ENCODE data around the gene SNX20.

The SNX20 gene

DNA sequence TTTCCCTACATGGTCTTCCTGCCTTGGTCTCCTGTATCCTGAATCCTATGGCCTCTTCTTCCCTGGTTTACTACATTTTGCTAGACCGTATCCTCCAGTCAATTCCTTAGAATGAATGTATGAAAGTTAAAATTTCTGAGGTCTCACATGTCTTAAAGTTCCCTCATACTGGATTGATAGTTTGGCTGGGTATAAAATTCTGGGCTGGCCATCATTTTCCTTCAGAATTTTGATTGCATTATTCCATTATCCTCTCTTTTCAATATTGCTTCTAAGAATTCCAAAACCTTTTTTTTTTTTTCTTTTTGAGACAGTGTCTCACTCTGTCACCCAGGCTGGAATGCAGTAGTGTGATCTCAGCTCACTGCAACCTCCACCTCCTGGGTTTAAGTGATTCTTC, 23.1 kb upstream of the SNX20 start:
- no peak for DNase-seq

DNA sequence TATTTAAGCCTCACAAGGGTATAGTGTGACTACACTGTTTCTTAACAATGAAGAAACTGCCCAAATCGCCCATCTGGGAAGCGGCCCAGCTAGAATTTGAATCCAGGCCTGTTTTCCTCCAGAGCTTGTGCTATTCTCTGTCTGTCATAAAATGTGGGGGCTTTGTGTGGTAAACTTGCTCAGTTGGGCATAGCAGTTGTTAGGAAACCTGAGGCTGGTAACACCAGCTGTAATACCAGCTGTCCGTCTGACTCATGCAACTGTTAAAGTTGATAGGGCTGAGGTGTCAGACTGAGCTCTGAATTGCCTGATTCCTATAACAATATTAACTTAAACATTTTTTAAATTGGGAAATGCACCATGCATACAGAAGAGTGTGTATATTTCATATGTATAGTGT, 21.6 kb upstream of the SNX20 start:
- DNase-seq, result no peak

DNA sequence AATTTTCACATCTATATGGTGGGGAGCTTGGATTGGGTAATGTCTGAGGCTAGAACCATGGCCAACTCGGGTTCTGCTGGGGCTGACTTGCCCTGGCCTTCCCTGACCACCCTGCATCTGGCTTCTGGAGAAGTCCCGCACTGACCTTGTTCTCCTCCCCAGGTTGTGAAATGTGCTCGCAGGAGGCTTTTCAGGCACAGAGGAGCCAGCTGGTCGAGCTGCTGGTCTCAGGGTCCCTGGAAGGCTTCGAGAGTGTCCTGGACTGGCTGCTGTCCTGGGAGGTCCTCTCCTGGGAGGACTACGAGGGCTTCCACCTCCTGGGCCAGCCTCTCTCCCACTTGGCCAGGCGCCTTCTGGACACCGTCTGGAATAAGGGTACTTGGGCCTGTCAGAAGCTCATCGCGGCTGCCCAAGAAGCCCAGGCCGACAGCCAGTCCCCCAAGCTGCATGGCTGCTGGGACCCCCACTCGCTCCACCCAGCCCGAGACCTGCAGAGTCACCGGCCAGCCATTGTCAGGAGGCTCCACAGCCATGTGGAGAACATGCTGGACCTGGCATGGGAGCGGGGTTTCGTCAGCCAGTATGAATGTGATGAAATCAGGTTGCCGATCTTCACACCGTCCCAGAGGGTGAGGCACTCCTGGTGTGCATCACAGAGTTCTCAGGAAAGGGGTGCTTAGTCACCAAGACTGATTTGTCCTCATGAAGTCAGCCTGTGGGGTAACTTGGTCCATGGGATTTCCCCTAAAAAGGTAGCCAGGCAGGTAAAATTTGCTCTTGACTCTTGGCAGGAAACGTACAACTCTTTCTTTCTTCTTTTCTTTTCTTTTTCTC, 18.4 kb upstream of the SNX20 start:
- no peak for DNase-seq

DNA sequence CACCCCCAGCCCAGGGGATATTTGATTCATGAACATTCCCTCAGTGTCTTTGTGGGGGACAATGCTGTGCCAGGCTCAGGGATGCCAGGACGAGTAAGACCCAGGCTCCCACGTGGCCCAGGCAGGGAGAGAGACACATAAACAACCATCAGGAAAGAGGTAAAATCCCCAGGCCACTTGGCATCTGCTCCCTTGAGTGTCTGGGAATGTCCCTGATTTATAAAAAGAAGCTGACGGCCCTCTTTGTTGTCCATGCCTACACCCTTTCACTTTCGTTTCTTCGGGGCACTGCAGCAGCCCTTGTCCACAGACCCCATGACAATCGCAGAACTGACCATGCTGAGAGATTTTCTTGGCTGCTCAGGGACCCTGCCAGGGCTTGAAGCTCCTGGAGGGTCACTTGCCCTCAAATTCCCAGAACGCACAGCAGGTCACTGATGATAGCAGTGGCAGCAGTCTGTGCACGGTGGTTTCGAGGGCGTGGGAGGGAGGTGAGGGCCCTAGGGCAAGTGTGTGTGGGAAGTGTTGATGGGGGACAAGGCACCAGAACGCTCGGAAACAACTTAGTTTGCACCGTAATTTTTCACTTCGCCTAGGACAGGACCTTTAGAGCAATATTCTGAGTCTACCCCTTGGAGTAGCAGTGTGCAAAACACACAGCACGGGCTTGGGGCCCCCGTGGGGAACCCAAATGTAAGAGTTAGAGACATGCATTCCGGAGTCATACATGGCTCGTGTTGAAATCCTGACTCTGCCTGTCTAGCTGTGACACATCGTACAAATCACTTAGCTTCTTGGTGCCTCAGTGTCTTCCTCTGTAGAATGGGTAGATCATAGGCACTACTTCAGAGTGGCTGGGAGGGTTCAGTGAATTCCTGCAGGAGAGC, 17.0 kb upstream of the SNX20 start:
- DNase-seq, result peak; percentile 49

DNA sequence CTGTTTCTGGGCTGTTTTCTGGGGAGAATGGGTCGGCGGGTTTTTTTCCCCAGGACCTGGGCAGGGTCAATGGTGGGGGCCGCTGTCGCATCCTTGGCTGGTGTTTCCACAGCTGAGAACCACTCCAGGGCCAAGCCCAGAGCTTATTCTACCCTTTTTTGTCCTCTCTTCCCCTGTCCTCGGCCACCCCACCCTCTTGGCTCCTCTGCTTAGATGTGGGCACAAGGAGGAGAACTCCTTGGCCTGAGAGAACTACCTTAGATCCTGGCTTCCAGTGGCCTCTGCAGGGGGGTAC, 16.3 kb upstream of the SNX20 start:
- DNase-seq, result no peak

DNA sequence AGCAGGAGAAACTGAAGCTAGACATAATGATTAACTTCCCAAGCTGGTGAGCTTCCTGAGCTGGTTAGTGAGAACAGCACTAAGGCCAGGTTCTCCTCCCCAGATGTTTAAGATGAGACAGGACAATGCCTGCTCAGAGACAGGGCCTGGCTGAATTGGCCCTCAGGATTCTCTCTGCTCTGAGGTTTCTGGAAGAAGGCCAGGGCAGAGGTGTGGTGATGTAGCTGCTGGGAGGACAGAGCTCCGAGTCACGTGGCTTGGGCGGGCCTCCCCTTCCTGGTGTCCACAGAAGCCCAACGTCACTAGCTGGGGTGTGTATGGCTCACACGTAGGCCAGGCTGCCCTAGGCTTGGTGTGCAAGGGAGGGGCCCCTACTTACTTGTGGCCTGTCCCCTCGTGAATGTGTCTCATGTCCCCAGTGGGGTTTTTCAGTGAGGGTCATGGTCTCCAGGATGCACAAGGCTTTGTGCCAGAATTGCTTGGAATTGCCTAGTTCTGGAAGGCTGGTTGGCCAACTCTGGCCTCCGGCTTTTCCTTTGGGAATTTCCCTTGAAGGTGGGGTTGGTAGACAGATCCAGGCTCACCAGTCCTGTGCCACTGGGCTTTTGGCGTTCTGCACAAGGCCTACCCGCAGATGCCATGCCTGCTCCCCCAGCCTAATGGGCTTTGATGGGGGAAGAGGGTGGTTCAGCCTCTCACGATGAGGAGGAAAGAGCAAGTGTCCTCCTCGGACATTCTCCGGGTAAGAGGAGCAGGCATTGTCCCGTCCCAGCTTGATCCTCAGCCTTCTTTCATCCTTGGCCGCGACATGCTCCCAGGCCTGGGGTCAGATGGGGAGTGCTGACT, 15.7 kb upstream of the SNX20 start:
- peak; percentile 99 for DNase-seq

DNA sequence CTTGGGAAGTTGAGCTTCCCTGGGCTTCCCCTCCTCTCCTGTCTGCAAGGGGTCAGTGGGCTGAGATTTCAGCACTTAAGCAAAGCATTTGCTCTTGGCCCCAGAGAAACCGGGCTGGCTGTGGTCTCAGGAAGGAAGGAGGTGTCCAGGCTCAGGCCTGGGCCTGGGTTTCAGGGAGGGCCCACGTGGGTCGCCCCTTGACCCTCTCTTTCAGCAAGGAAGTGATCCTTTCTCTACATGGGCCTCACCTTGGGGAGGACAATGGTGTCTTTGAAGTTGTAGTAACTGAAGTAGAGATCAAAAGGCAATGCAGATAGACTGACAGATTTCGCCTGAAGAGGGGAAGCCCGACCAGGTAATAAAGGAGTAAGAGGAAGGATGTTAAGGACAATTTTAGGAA, 15.0 kb upstream of the SNX20 start:
- DNase-seq, result no peak

DNA sequence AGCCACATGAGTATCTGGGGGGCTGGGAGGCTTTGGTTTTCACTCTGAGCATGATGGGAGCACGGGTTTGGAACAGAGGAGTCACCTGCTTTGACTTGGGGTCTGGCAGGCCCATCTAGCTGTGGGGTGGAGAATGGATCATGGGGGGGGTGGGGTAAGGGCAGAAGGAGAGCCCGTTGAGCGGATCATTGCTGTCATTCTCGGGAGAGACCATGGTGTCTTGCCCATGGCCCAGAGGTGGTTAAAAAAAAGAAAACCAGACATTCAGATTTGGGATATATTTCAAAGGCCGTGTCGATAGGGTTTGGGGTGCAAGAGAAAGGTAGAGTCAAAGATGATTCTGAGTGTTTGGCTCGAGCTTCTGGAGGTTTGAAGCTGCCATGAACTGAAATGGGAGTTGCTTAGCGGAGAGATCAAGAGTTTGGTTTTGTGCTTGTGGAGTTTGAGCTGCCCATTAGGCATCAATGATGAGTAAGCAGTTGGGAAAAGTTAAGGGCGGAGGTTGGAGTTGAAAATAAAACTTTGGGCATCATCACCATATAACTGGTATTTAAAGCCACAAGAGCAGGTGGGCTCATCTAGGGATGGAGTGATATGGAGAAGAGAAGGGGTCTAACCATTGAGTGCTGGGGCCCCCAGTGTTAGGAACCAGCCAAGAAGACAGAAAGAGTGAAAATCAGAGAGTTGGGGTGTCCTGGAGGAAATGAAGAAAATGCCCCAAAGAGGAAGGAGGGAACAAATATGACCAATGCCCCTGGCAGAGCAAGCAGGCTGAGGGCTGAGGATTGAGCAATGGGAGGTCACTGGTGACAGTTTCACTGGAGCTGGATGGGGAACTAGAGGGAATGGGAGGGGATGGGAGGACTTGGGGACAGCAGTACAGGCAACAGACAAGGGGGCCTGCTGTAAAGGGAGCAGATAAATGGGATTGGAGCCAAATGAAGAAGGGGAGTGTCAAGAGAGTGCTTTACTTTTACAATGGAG, 14.2 kb upstream of the SNX20 start:
- DNase-seq, result no peak

DNA sequence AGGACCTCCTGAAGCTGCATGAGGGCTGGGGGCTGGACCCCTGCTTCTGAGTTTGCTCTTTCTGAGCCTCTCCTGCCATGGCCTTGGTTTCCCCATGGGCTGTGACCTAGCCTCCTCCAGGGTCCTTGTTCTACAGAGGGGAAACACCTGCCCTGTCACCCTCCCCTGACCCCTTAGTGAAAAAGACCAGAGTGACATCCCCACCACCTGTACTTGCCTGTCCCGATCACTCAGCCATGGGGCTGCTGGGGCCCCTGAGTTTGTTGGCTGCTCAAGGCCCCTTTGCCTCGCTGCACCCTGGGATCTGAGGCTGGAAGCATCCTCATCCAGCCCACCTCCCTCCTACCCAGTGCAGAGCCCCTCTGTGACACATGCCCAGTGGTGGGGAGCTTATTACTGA, 13.1 kb upstream of the SNX20 start:
- no peak for DNase-seq

DNA sequence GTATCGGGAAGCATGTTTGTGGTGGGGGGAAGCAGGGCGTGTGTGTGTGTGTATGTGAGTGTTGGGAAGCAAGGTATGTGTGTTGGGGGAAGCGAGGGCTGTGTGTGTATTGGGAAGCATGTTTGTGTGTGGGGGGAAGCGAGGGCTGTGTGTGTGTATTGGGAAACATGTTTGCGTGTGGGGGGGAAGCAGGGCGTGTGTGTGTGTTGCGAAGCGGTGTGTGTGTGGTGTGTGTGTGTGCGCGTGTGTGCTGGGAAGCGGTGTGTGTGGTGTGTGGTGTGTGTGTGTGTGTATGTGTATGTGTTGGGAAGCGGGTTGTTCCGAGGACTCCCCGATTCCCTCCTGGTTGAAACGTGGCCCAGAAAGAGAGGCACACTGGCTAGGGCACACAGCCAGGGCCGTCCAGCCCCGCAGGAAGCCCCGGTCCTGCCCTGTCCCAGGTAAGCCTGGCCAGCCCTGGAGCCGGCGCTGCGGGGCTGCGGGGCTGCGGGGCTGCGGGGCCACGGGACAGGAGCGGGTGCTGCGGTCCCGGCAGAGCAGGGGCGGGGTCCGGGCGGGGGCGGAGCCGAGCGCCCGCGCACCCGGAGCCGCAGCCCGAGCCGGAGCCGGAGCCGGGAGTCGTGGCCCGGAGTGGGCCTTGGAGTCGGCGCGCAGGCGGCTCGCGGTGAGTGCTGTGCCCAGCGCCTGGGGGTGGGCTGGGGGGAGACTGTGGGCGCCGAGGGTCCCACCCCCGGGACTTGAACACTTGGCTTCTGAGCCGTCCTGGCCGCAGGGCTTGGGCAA, 12.1 kb upstream of the SNX20 start, which contains the start of gene NOD2:
TSS of gene NOD2 (plus strand) at position 608 of the 783 bp plus-strand sequence. CDS start 5,890 bp downstream, outside the sequence.
- peak; percentile 55 for DNase-seq

DNA sequence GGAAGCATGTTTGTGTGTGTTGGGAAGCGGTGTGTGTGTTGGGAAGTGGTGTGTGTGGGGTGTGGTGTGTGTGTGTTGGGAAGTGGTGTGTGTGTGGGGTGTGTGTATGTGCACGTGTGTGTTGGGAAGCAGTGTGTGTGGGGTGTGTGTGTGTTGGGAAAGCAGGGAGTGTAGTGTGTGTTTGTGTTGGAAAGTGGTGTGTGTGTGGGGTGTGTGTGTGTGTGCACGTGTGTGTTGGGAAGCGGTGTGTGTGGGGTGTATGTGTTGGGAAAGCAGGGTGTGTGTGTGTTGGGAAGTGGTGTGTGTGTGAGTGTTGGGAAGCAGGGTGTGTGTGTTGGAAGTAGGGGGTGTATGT, 11.5 kb upstream of the SNX20 start:
- DNase-seq, result no peak

DNA sequence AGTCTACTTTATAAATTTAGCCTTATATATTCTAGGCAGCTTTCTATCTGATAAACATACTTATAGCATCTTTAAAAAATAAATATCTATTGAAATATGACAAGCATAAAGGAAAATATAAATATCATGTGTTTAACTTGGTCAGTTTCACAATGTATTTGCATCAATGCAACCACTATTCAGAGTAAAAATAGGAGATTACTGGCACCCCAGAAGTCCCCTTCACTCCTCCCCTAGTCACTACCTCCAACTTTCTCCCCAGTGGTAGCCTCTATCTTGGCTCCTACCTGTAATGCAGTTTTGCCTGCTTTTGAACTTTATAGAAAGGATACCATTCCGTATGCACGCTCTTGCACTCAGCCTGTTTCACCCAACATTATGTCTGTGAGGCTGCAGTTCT, 9.1 kb upstream of the SNX20 start:
- no peak for DNase-seq

DNA sequence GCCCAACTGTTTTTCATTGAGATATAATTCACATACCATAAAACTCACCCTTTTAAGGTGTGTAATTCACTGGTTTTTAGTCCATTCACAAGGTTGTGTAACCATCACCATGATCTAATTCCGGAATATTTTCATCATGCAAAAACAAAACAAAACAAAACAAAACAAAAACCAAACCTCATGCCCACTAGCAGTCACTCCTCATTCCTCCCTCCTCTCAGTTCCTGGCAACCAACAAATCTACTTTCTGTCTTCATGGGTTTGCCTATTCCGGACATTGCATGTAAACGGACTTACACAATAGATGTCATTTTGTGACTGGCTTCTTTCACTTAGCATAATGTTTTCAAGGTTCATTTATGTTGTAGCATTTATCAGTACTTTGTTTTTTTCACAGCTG, 7.8 kb upstream of the SNX20 start:
- no peak for DNase-seq

DNA sequence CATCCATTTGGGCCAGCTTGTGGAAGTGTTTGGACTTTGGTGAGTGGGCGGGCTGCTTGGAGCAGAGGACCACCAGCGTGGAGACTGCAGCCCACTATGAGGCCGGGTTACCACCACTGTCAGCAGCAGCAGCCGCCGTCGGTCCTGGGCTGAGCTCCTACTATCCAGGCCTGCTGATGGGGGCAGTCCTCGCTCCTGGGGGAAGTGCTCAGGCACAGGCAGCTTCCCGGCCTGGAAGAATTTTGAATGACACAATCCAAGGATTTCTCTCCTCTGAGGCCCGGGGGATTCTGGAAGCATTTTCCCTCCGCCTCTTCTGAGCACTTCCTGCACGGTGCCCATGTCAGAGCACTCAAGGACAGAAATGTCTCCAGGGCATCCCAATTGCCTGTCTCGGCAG, 7.0 kb upstream of the SNX20 start:
- no peak for DNase-seq

DNA sequence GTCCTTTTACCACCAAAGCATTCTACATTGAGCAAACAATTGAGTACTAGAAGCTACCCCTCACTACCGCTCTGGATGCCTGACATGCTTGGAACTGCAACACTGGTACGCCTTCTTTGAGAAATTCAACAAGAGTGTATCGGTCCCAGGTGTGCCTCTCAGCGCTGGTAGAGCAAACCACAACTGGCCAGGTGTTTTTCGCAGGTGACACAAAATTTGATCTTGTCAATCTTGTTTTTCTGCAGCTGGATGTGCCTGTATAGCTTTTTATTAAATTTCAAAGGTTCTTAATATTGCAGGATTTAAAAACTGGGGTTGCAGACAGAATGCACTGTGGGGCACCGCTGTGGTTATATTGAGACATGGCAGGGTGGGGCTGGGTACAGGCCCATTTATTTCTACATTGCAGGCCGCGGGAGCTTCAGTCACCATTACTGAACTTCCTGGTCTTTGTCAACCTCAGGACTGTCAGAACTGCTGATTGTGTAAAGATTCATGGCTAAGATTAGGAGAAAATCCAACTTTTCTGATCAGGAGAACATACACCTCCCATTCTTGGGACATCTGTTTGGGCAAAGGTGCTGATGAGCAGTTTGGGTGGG, 4.5 kb upstream of the SNX20 start:
- DNase-seq, result peak; percentile 88

DNA sequence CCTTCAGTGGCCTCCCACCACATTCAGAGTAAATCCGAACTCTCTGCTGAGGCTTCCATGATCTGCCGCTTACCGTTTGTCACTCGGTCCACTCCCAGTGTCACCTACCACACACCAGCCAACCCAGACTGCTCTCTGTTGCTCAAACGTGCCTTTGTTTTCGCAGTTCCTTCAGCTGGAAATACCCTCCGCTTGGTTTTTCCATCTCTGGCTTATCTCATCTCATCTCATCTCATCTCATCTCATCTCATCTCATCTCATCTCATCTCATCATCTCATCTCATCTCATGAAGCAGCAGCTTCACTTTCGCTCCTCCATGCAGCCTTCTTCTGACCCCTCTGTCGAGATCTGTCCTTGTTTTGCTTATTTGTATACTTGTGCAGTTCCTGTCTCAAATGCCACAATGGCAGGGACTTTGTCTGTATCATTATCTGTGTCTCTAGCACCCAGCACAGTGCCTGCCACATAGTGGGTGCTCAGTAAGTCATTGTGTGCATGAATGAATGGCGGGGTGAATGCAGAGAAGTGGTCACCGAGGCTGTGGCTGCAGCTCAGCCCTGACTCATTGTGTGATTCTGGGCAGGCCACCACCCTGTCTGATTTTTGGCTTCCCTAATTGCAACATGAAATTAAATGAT, 3.8 kb upstream of the SNX20 start:
- DNase-seq, result no peak

DNA sequence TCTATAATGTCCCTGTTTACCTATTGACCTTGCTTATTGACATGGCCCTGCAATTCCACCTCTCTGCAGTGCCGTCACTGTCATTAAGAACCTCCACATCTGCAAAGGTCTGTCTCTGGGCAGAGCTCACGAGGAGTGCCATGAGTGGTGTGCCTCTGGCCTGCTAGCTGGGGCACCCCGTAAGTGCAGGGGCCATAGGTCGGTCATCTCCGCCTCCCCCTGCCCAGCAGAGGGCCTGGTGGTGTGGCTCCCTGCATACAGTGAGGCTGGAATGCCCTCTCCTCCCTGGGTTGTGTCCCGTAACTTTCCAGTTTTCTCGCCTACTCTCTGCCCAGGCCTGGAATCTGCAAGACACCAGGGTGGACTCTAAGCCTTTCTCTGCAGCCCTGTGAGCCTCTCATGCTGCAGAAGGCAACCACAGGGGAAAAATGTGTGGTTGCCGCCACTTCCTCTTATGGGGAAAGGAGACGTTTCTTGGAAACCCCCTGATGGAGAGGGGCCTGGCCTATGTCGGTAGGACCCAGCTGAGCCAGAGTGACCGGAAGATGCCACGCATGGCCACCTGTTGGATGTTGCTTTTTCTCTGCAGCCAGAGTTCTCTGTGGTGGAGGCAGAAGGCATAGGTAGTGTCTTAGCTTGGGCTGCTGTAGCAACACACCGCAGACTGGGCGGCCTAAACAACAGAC, 2.7 kb upstream of the SNX20 start:
- DNase-seq, result peak; percentile 74

DNA sequence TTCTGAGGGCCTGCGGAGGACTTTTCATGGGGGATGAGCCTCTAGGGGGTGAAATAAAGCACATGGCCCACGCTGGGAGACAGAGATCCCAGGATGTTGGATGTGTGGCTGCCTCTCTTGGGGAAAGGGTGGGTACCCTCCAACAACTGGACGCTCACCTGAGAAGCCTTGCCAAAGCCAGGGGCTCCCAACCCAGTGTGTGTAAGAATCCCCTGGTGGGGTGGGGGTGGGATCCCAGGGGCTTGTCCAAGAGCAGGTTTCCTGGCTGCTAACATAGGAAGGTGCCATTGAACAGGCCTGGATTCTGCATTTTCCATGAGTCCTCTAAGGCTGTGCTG, 587 bp downstream of the SNX20 start:
- no peak for DNase-seq

DNA sequence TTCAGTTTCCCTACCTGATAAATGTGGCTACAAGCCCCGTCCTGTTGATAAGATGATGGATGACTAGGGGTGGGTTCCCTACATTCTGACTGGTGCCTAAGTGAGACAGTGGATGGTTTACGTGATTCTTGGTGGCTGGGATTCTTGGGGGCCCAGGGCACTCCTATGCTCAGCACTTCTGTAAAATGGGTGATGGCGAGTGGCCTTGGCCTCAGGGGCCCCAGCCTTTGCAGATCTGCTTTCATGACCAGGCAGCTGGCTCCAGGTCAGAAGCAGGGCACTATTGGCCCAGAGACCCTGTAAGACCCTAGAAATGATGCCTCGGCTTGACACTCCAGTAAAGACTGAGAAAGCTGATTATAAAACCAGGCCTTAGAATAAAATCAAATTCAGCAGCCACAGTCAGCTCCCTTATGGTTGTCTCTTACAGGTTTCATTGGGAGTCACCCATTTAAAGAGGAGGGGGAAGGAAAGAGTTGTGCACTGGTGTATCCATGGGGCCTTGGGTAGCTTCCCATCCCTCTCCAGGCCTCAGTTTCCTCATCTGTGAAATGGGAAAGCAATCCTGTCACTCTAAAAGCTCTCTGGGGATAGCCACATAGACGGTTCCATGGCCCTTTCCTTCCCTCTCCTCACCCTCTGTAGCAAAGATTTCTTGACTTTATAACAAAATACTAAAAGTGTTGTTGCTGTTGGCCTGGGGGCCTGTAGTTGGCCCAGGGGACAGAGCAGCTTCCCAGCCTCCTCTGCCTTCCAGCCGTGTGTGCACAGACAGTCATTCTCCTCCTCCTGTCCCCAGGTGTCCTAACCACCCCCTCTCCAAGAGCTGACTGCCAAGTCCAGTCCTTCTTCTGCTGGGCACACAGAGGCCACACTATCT, 1.2 kb downstream of the SNX20 start:
- DNase-seq, result no peak
